ENCODE measurements around the gene POLR1A. TPM values are rescaled to one million over a fixed set of nuclear protein-coding genes. Genes with fewer than 3 reads are reported as not detected.
"Not testable (repeated sequence)": the region's sequence is repeated elsewhere in the genome, so short reads cannot be mapped to it uniquely, and the experiment has no call there.

Gene POLR1A
- total RNA-seq, 1 experiment from 2014 or later = 29.7 TPM

GRCh38 chr2:85992611-85993010 lies 113.1 kb downstream of the POLR1A start:
- H2AFZ ChIP-seq = no peak overlapping the region
- H3K9me3 ChIP-seq (ENCODE audit: insufficient read depth, low read depth) = no peaks in the 10 kb centered on the region
- no peak overlapping the region for H3K4me2 ChIP-seq
- H3K27me3 ChIP-seq (ENCODE audit: insufficient read depth, low read depth) = no peaks in the 10 kb centered on the region
- TF ChIP-seq EZH2 (IDR thresholded peaks at IDR 0.05; ENCODE audit: low read depth) (no peak), CTCF (conservative IDR thresholded peaks at IDR 0.05) (no peak)
- no TSS peak for BruUV-seq (replicated peaks)
- ChIA-PET CTCF (no interaction called here), POLR2A (ENCODE audit: unreplicated experiment) (no interaction called here)
- no peak overlapping the region for H3K4me3 ChIP-seq
- no peak for DNase-seq
- intact Hi-C loops (cut with micrococcal nuclease; ENCODE audit: unreplicated experiment) = no loop called here
- H3K36me3 ChIP-seq (ENCODE audit: low read depth) = no peaks in the 10 kb centered on the region
- H3K4me1 ChIP-seq (replicated peaks; ENCODE audit: insufficient read depth) = peaks cover 7% of the 10 kb centered on the region; the same call in 1 of the 2 replicates
- no peaks in the 10 kb centered on the region for H3K9me2 ChIP-seq (ENCODE audit: insufficient read depth)
- H3K79me2 ChIP-seq (ENCODE audit: low read depth) = no peaks in the 10 kb centered on the region
- H4K20me1 ChIP-seq (ENCODE audit: insufficient read depth) = no peaks in the 10 kb centered on the region
- H3K27ac ChIP-seq = no peak overlapping the region
- no peaks in the 10 kb centered on the region for H3F3A ChIP-seq (ENCODE audit: insufficient read depth, low read depth)

- CTCF ChIA-PET; H3K9me2 ChIP-seq (ENCODE audit: insufficient read depth); BruUV-seq (replicated peaks); H3K79me2 ChIP-seq (ENCODE audit: low read depth); intact Hi-C loops (cut with micrococcal nuclease; ENCODE audit: unreplicated experiment); H3K4me2 ChIP-seq; H3K36me3 ChIP-seq (ENCODE audit: low read depth); DNase-seq; H4K20me1 ChIP-seq (ENCODE audit: insufficient read depth); H3K27ac ChIP-seq; H3K27me3 ChIP-seq (ENCODE audit: insufficient read depth, low read depth); H3K4me3 ChIP-seq; H3F3A ChIP-seq (ENCODE audit: insufficient read depth, low read depth); H3K4me1 ChIP-seq (replicated peaks; ENCODE audit: insufficient read depth); H2AFZ ChIP-seq; H3K9me3 ChIP-seq (ENCODE audit: insufficient read depth, low read depth); POLR2A ChIA-PET (ENCODE audit: unreplicated experiment): not testable (repeated sequence)
Measured at GRCh38 chr2:85992053-85992452, 113.6 kb downstream of the POLR1A start.

- no peak for TF ChIP-seq EZH2 (IDR thresholded peaks at IDR 0.05; ENCODE audit: low read depth)
- no peaks in the 10 kb centered on the region for H3K79me2 ChIP-seq (ENCODE audit: low read depth)
- H4K20me1 ChIP-seq (ENCODE audit: insufficient read depth) = no peaks in the 10 kb centered on the region
- CTCF ChIA-PET = no interaction called here
- DNase-seq = no peak
- no peak overlapping the region for H3K27ac ChIP-seq
- H3F3A ChIP-seq (ENCODE audit: insufficient read depth, low read depth) = no peaks in the 10 kb centered on the region
- no peak overlapping the region for H3K4me2 ChIP-seq
- H3K36me3 ChIP-seq (ENCODE audit: low read depth) = no peaks in the 10 kb centered on the region
- H3K27me3 ChIP-seq (ENCODE audit: insufficient read depth, low read depth) = no peaks in the 10 kb centered on the region
- POLR2A ChIA-PET (ENCODE audit: unreplicated experiment) = no interaction called here
- no TSS peak for BruUV-seq (replicated peaks)
- no peak overlapping the region for H2AFZ ChIP-seq
- peaks cover 7% of the 10 kb centered on the region; the same call in 1 of the 2 replicates for H3K4me1 ChIP-seq (replicated peaks; ENCODE audit: insufficient read depth)
- intact Hi-C loops (cut with micrococcal nuclease; ENCODE audit: unreplicated experiment) = no loop called here
- H3K4me3 ChIP-seq = no peak overlapping the region
- H3K9me3 ChIP-seq (ENCODE audit: insufficient read depth, low read depth) = no peaks in the 10 kb centered on the region
- no peaks in the 10 kb centered on the region for H3K9me2 ChIP-seq (ENCODE audit: insufficient read depth)
Measured at GRCh38 chr2:85990084-85990483, 115.6 kb downstream of the POLR1A start.

- no peak overlapping the region for H2AFZ ChIP-seq
- POLR2A ChIA-PET (ENCODE audit: unreplicated experiment) = interaction anchor here (0.6 kb wide), 1 partner anchor 177 kb away, joined by 3 read pairs; no protein-coding TSS in a partner anchor
- no peak for TF ChIP-seq CTCF (conservative IDR thresholded peaks at IDR 0.05)
- no peak for TF ChIP-seq EZH2 (IDR thresholded peaks at IDR 0.05; ENCODE audit: low read depth)
- H3K36me3 ChIP-seq (ENCODE audit: low read depth) = no peaks in the 10 kb centered on the region
- no peaks in the 10 kb centered on the region for H3K9me3 ChIP-seq (ENCODE audit: insufficient read depth, low read depth)
- DNase-seq = no peak
- peaks cover 7% of the 10 kb centered on the region; the same call in 1 of the 2 replicates for H3K4me1 ChIP-seq (replicated peaks; ENCODE audit: insufficient read depth)
- no peaks in the 10 kb centered on the region for H3K9me2 ChIP-seq (ENCODE audit: insufficient read depth)
- H3K79me2 ChIP-seq (ENCODE audit: low read depth) = no peaks in the 10 kb centered on the region
- H4K20me1 ChIP-seq (ENCODE audit: insufficient read depth) = no peaks in the 10 kb centered on the region
- no peak overlapping the region for H3K4me2 ChIP-seq
- no peaks in the 10 kb centered on the region for H3K27me3 ChIP-seq (ENCODE audit: insufficient read depth, low read depth)
- no TSS peak for BruUV-seq (replicated peaks)
- H3K4me3 ChIP-seq = no peak overlapping the region
- intact Hi-C loops (cut with micrococcal nuclease; ENCODE audit: unreplicated experiment) = no loop called here
- H3F3A ChIP-seq (ENCODE audit: insufficient read depth, low read depth) = no peaks in the 10 kb centered on the region
- H3K27ac ChIP-seq = no peak overlapping the region
- CTCF ChIA-PET = no interaction called here
Measured at GRCh38 chr2:85989288-85989865, 116.3 kb downstream of the POLR1A start.

Measured in PC-9 (cell line).